ENCODE data around the gene FOXP1.

FOXP1 gene

DNA sequence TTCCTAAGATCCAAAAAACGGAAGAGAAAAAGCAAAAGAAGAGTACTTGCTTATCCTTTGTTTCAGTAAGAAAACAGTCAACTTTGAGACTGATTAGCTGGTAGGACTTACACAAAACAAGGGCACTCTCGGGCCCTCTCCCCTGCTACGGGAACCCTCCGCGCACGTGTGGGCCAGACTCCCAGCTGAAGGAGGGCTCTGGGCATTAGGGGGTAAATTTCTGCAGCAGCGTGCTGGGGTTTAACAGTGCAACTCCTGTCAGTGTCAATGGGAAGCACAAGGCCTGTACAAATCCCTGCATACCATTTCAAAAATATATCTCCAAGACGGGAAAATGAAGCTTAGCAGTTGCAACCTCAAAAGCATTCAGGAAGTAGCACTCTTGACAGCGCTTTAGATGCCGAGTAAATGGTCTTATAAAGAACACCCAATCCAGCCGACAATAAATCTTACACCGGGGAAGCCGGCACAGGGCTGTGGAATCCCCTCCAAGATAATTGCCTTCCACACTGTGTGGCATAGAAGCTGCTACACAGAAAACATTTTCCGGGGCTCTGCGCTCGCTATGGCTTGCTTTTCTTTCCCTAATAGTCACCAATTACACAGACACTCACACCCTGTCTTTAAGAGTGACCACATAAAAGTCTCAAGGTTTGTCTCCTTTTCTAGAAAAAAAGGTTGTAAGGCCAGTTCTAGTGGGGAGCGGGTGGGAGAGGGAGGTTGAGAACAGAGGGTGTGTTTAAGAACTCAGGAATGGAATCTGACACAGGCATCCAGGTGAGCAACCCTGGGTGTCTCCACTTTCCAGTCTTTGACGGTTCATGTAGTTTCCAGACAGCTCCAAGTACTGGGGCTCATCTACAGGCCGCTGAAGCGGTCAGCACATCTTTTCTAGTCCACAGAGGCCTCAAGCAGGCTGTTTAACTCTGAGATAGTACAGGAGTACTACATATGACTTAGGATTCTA, 512.7 kb downstream of the FOXP1 start:
- no peak overlapping the region for H3K4me3 ChIP-seq (ENCODE audit: low read depth, low read length)
- TF ChIP-seq, protein P1, sequence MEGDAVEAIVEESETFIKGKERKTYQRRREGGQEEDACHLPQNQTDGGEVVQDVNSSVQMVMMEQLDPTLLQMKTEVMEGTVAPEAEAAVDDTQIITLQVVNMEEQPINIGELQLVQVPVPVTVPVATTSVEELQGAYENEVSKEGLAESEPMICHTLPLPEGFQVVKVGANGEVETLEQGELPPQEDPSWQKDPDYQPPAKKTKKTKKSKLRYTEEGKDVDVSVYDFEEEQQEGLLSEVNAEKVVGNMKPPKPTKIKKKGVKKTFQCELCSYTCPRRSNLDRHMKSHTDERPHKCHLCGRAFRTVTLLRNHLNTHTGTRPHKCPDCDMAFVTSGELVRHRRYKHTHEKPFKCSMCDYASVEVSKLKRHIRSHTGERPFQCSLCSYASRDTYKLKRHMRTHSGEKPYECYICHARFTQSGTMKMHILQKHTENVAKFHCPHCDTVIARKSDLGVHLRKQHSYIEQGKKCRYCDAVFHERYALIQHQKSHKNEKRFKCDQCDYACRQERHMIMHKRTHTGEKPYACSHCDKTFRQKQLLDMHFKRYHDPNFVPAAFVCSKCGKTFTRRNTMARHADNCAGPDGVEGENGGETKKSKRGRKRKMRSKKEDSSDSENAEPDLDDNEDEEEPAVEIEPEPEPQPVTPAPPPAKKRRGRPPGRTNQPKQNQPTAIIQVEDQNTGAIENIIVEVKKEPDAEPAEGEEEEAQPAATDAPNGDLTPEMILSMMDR (IDR thresholded peaks at IDR 0.05; ENCODE audit: low read depth, low read length) = no peak

- TF ChIP-seq, protein P1 (IDR thresholded peaks at IDR 0.05; ENCODE audit: low read depth, low read length) = no peak
- no peak overlapping the region for H3K4me3 ChIP-seq (ENCODE audit: low read depth, low read length)
Observed at GRCh38 chr3:71069797-71070196, 513.7 kb downstream of the FOXP1 start.

- TF ChIP-seq, protein P1 (IDR thresholded peaks at IDR 0.05; ENCODE audit: low read depth, low read length) = no peak
- no peak overlapping the region for H3K4me3 ChIP-seq (ENCODE audit: low read depth, low read length)
Observed at GRCh38 chr3:71067977-71068654, 515.4 kb downstream of the FOXP1 start.

- TF ChIP-seq, protein P1 (IDR thresholded peaks at IDR 0.05; ENCODE audit: low read depth, low read length) = no peak
- no peak overlapping the region for H3K4me3 ChIP-seq (ENCODE audit: low read depth, low read length)
Observed at GRCh38 chr3:71066849-71067261, 516.7 kb downstream of the FOXP1 start.

DNA sequence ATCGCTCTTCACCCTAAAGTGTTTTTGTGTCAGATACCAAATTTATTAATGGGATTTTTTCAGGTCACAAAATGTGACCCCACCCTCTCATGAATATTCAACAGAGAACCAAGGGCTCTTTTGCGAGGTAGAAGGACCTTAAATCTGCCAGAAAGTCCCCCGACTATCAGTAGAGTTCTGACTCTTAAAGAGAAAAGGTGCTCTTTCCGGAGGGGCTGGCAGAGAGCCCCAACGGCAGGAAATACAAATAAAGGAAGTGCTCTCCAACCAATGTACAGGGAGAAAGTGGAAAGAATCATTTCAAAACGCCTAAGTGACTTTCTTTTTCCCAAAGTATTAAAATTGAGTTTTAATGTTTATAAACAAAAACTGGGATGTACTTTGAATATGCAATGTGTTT, 517.2 kb downstream of the FOXP1 start:
- TF ChIP-seq, protein P1 (IDR thresholded peaks at IDR 0.05; ENCODE audit: low read depth, low read length) = no peak
- H3K4me3 ChIP-seq (ENCODE audit: low read depth, low read length) = no peak overlapping the region; the same call in 1 of the 2 replicates

DNA sequence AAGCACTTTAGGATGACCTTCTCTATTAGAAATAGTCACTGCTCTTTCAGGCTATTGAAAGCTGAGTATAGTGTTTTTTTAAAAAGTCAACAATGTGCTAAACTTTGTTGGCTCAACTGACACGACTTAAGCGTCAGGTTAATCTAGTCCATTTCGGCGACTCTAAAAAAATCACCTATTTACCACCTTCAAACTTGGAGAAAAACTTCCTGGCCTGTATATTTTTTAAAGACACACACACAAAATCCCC, 517.8 kb downstream of the FOXP1 start:
- TF ChIP-seq, protein P1 (IDR thresholded peaks at IDR 0.05; ENCODE audit: low read depth, low read length) = no peak
- H3K4me3 ChIP-seq (ENCODE audit: low read depth, low read length) = peak overlapping the region; percentile 72

Measured in WI38 (cell line).